Muscle of back (tissue), 11 donors: ENCODE results near the gene BMAL2. TPM values are rescaled to one million over a fixed set of nuclear protein-coding genes. Genes with fewer than 3 reads are reported as not detected.

Experiments
- DNase-seq, 3 donors: peaks; one replicate each; pipeline versions ENCODE4 v3.0.0 to v3.0.0-alpha.2; 2013
- polyA plus RNA-seq, 10 donors: library from polyadenylated mRNA; unstranded; fragments of 120-200 nt; gene quantifications; one replicate each; pipeline ENCODE4 v1.2.1, GENCODE V29; 2013; ENCODE audit not compliant: insufficient read length in 10 of 10

BMAL2 gene
- polyA plus RNA-seq, 10 donors: 1.5 to 3.0 (median 1.9) TPM

DNA sequence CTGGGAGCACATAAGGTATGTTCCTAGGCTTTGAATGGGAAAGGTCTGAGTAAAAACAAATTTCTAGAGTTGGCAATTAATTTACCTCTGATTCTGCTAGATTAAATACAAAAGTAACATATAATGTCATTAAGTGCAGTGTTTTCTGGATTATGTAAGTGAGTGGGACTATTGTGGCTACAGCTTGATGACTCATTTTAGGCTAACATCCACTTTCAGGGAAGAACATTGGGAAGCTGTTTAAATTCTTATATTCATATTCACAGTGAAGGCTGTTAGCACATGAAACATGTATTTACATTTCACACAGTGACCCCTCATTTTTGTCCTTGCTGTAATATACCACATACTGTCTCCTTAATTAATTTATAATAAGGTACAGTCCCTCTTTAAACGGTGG is 13.2 kb upstream of the BMAL2 start:
- peak in 1 of 3 donors; percentile 23 for DNase-seq

DNA sequence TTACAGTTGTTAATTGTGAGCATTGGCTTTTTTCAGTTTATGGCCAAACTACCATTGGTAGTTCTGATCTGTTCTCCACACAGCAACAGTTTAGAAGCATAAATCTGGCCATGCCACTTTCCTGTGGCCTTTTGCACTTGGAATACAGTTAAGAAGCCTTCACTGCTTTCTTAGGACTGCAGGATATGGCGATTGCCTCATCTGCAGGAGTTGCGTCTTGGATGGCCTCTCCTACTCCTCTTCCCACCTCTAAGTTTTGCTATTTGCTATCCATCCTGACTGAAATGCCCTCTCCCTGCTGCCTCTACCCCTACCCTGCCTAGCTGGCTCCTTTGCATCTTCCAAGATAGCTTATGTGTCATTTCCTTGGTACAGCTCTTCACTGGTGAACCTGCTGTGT is 12.8 kb upstream of the BMAL2 start:
- no peak for DNase-seq

DNA sequence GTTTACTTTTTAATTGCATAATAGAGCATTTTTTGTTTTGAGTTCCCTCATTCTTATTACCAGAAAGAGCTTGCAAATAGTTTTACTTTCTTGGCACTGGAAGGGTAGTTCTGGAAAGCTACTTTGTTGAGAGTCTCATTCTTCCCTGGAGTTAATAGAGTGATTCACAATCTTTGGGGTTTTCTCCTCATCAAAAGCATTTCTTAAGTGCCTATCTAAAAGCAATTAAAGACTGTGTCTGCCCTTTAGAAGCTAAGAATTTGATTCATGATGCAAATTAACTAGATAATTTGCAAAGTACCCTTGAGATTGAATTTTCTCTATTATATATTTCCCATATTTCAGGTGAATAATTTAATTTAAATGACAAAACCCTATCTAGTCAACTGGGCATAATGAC is 8.1 kb upstream of the BMAL2 start:
- no peak for DNase-seq

DNA sequence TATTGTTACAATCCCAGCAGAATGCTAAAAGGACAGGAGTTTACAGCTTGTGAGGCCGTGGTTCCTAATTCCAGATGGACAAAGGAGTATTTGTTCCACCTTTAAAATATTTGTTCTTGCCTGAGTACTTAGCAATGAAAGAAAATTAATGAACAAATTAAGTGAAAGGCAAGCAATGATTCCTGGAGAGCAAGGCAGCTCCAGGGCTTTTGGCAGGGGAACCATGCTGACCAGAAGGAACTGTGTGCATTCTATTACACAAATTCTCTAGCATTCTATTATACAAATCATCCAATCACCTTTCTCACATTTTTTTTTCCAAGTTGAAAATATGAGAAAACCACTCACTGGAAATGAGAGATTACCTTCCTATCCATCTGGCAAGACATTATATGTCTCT is 1.8 kb upstream of the BMAL2 start:
- DNase-seq: no peak

DNA sequence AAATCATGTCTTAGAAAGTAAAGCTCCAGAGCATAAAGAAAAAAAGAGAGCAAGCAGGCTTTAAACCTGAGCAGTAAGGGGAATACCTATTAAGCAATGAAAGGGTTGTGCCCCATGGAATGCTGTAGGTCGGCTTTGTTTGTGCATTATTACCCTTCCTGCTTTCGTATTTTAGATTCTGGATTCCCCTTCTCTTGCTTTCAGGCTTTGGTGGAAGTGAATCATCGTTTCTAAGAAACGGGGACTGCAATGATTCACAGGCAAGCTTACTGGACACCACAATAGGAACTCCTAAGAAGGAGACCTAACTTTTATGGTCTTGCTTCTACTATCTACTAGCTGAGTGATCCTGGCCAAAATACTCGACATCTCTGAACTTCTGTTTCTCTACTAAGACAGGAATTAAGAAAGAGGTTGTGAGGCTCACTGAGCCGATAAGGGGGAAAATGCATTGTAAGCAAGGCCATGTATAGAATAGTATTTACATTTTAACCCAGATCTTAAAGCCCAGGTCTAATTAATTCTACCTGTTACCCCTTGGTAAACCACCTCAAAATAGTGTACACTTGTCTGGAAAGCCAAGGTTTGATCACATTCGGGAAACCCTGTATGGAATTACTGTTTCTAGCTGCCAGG is 1.2 kb upstream of the BMAL2 start:
- peak in 2 of 3 donors; percentile 12 to 71 for DNase-seq

DNA sequence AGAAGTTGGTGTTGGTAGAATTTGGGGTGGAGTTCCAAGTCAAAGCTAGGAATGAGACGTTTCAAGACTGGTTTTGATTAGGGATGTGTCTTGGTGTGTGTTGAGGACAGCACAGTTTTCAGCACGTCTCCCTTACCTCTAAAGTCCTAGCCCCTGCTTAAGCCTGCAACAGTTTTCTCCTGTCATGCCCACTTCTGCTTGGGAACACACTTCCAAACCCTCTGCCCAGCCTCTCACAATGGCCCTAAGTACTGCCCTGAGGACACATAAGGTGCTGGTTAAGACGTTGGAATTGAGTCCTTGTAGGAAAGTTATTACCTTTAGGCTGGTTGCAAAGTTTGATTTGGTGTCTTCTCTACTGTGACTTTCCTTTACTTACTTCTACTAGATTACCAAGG is 710 bp upstream of the BMAL2 start:
- DNase-seq: peak in 1 of 3 donors; percentile 2

DNA sequence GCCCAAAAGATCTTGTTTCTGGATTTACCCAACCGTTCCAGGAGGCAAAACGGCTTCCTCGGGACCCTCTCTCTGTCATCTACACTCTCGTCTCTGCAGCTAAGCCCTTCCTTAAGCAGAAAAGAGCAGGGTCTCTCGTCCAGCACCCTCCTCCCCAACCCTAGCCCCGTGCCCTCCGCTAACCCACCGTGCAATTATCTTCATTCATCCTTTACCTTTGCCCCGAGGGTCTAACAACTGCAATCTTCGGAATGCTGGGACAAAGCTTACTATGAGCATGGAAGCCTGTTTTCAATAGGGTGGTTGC is 276 bp upstream of the BMAL2 start:
- no peak for DNase-seq

DNA sequence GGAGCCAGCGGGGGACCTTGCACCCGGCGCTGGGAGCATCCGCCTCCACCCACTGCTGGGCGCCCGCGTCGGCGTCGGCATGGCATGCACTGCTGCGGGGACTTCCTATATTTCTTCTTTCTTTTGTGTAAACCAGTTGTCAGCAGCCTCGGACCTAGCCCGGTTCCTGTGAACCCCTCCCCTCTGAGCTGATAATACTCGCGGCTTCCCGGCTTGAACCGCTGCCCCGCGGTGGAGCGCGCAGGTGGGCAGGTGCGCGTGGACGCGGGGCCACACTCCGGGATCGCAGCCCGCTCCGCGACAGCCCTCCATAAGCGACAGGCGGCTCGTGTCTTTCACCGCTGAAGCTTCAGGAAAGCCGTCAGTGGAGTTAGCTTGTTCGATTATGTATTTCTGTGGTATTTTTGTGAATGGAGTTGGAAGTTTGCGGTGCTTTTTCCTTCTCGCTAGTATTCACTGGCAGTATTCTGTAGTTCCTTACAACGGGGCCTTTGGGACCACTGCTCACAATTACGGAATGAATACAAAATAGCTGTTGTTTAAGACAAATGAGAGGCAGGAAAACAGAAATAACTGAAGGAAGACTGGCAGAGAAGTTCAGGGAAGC is 870 bp downstream of the BMAL2 start:
- DNase-seq: peak in 1 of 3 donors; percentile 48

DNA sequence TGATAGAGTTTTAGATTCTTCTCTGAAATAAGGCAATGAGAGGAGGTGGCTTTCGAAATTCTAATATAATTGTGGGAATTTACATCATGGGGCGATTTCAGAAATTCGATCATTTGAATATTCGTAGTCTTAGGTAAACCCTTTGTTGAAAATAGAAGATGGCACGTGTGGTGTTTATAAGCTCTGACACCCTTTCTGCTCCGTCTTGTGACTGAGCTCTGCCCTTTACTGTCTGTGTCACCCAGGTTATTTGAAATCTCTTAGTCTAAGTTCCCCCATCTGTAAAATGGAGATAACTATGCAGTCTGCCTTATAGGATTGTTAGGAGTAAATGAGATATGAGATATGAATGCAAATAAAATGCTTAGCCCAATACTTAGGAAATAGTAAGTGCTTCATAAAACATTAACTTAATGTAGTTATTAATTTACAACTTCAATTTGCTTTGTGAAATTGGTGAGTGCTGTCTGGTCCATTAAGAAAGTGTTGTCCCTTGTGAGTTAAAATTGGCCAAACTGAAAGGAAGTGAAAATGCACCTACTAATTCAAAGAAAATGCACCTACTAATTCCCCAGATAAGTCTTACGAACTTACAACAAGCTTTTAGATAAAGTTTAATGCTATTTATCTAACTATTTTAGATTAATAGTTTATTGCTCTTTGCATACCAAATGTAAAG is 1.5 kb downstream of the BMAL2 start:
- peak in 1 of 3 donors; percentile 4 for DNase-seq

DNA sequence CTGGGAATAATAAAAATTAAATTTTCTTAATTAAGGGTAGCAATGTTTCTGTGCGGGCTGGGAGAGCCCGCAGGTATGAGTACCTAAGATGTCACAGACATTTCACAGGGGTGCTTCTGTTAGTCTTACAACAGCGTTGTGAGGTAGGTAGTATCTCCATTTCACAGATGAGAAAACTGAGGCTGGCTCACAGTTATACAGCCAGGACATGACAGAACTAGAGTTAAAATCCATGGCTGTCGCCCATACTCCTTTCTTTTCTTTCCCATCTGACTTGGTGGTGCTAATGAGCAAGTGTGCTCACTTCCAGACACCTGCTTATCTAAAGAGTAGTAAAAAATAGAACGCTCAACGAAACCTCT is 2.1 kb downstream of the BMAL2 start:
- DNase-seq: no peak

DNA sequence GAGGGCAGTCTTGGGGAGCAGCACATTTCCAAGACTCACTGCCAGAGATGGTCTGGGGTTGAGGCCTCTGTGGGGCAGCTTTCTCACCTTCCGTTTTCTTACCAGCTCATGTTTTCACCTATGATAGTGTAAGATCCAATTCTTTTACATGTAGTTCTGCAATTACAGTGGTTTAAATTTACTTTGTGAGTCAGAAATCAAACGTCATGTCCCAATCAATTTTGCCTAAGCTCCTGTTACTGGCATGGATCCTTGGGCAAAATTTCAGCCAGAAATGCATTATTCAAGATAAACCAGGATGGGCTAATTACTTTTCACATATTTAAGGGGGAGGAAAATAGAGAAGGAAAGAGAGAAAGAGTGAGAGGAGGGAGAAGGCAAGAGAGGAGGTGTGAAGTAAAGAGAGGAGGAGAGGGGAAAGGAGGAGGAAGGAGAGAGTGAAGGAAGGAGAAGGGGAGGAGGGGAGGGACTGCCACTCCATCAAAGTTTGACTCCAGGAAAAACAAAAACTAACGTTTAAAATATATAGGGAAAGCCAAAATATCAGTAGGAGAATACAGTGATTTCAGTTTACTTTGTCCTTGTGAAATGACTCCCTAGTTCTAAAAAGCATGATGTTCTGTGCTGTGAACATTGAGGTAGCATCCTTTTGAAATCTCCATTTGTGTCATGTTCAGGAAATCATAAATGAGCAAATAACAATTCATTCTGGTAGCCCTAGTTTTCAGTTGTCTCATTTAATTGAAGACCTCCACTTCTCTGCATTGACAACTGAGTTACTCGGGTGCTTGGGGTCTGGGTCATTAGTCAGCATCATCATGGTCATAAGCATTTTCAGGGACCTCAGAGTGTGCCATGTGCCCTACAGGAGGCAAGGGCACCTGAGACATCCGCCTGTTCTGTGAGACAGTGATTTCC is 3.0 kb downstream of the BMAL2 start:
- no peak for DNase-seq

DNA sequence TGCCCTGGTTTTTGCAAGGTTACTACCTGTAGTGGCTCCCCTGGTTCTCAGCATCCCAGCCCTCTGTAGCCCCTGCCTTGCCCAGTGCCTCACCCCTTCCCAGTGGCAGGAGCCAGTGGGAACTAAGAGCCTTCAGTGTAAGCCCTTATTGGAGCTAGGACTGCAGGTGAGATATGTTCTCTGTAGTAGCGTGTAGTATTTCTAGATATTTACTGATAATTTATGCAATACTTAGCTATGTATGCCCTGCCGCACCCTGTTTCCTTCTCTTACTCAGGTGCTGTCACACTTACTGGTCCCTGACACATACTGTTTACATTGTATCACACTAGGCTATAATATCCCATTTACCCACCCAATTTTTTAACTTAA is 3.6 kb downstream of the BMAL2 start:
- no peak for DNase-seq

DNA sequence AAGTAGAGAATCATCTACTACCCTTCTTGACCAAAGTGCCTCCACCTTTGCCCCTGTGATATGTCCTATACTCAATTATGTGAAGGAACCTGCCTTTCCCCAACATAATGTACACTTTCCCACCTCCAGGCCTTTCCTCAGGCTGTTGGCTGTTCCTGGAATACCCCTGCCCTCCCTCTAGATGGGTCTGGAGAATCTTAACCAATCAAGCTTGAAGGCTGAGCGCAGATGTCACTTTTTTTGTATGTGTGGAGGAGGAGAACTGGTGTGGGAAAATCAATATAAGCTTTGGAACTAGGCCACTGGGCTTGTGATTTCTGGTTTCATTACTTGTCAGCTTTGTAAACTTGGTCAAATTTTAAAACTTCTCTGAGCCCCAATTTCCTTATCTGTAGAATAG is 4.7 kb downstream of the BMAL2 start:
- no peak for DNase-seq

DNA sequence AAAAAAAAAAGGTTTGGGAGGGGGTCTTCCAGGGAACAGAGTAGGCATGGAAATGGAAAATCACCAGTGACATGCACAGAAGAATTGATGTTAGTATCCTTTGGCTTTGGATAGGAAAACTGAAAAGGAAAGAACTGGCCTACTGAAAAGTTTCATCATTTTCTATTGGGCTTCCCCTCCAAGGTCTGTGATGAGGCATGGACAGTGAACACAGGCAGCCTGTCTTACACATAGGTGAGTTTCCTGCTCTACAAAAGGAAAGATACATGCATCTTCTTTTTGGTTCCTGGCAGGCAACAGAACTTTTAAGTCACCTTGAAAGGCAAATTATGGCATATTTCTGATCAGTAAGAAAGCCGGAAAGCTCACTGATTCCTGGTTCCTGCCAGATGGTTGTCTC is 5.8 kb downstream of the BMAL2 start:
- DNase-seq: no peak

DNA sequence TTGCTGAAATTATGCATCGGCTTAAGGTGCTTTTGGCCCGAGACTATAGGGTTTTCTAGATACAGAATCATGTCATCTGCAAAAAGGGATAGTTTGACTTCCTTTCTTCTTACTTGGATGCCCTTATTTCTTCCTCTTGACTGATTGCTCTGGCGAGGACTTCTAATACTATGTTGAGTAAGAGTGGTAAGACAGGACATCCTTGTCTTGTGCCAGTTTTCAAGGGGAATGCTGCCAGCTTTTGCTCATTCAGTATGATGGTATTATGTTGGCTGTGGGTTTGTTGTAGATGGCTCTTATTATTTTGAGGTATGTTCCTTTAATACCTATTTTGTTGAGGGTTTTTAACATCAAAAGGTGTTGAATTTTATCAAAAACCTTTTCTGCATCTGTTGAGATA is 8.3 kb downstream of the BMAL2 start:
- no peak for DNase-seq

DNA sequence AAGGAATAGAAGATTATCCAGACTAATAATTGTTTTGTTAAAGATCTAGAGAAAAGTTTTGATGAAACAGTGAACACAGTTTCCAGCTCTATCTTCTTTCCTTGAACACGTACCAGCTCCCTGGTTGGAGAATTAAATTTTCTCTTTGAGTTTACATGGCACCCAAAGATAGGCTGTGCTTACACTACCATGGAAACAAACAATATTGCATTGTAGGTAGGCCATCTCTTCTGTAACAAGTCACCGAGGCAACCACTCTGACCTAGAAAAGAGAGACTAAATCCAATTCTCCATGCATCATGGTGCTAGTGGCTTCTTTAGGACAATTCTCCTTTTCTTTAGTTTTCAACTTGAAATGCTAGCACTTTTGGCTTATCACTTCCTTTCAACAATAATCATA is 9.9 kb downstream of the BMAL2 start:
- no peak for DNase-seq

DNA sequence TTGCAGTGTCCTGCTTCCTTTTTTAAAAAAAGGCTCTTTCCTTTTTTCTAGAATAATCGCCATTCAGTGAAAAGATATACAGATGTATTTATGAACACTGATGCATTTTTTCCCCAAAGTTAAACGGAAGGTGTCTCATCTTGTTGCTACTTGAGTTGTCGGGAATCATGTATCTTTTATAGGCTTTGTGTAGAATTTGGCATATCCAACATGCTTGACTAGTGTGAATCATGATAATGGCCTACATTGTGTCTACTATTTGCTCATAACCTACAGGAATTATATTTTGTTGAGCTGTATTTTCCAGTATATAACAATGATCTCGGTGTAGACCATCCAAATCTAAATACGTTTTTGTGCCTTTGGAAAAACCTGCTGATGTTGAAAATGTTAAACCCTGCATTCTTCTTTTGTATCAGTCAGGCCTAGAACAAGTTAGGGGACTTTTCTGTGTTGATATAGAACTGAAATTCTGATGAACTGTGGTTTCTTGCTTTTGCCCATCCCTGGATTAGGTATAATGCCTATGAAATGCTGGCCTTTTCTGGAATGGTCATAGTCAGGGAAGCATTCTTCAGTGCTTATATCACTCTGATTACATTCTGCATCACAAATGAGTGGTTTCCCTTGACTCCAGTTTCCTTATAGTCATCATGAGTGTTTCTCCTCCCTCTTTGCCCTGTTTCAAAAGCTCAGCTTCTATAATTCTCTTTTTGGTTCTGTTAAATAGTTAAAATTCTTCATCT is 10.8 kb downstream of the BMAL2 start:
- DNase-seq: peak in 1 of 3 donors; percentile 80

DNA sequence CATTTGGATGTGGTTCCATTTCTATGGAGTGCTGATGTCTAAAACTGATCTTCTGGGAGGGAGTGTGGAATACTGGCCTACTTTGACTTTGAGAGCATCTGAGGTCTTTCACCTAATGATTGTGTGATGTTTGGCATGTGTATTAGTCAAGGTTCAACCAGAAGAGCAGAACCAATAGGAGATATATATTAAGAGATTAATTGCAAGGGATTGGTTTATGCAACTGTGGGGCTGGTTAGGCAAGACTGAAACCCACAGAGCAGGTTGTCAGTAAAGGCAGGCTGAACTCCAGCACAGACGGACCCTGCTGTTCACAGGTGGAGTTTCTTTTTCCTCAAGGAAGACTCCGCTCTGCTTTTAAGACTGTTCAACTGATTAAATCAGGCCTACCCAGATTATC is 11.6 kb downstream of the BMAL2 start:
- DNase-seq: no peak

DNA sequence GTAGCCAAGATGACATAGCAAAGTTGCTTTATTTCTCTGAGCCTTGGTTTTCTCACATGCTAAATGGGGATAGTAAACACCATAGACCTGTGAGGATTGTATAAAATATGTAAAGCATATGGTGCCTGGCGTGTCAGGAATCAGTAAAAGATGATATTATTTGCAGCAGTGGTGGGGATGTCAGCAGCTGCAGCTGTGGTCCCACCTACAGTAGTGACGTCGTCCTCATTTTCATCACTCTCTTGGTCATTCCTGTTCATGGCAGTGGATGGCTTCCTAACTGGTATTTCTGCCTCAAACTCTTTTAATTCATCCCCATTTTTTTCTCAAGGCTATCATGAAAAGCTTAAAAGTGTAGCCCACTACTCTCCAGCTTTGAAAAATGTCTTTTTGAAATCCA is 12.1 kb downstream of the BMAL2 start:
- no peak for DNase-seq

DNA sequence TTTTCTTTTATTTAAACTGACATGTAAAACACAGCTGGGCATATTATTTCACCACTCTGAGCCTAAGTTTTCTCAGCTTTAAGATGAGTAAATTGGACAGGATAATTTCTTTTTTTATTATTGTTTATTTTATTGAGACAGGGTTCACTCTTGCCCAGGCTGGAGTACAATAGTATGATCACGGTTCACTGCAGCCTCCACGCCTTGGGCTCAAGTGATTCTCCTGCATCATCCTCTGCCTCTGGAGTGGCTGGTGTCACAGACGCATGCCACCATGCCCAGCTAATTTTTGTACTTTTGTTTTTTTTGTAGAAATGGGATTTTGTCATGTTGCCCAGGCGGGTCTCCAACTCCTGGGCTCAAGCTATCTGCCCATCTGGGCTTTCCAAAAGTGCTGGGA is 12.7 kb downstream of the BMAL2 start:
- DNase-seq: no peak

DNA sequence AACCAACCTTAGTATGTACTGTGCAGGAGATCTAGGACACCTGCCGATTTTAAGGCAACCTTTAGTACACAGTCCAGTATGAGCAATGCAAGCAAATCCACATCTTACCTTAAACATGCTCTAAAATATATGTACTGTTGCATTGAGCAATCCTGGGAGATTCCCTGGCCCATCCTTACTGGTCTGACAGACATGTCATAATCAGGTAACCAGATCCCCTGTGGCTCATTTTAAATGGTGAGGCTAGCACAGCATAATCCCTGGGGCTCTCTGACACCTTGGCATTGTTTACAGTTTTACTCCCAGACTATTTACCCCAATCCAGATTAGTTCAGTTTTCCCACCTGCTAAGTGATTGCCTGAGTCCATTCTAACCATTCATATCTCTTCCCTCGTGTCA is 15.1 kb downstream of the BMAL2 start:
- no peak for DNase-seq

DNA sequence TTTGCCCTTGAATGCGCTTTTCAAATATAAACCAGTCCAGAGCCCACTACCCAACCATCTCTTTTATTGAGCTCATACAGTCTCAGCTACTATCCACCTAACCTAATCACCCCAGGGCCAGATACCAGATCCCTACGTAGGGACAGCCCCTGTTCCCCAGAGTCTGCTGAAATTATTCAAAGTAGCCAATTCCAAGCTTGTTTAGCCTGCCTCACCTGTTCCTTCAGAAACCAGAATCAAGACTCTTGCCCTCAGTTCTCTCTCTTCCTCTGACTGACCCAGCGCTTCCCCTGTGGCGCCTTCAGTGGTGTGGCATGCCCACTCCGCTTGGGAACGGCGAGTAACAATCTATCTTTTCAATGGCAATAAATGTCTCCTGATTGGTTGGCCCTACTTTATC is 18.8 kb downstream of the BMAL2 start:
- no peak for DNase-seq
